Superior temporal gyrus (tissue), 1 donor: Measurements from ENCODE around the gene TBK1.
"Not testable (repeated sequence)": the region's sequence is repeated elsewhere in the genome, so short reads cannot be mapped to it uniquely, and the experiment has no call there.

Experiments
- DNase-seq: peaks from one replicate; pipeline ENCODE4 v3.0.0-alpha.2; 2016; ENCODE audit errors: extremely low spot score

Gene TBK1

DNA sequence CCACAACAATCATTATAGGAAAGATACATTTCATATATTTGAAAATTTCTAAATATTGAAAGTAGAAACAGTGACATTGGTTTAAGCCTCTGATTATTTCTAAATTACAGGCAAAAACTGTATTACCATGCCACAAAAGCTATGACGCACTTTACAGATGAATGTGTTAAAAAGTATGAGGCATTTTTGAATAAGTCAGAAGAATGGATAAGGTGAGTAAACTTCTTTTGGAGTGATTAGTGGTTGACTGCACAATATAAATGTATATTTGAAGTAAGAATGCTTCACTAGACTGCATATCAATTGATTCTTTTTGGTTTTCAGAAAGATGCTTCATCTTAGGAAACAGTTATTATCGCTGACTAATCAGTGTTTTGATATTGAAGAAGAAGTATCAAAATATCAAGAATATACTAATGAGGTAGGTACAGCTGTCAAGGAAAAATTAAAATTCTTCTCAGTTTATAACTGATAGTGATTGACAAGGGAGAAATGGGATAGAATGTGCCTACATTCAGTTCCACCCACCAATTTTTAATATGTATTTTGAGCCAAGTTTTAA lies 45.0 kb downstream of the TBK1 start:
- no peak for DNase-seq

DNA sequence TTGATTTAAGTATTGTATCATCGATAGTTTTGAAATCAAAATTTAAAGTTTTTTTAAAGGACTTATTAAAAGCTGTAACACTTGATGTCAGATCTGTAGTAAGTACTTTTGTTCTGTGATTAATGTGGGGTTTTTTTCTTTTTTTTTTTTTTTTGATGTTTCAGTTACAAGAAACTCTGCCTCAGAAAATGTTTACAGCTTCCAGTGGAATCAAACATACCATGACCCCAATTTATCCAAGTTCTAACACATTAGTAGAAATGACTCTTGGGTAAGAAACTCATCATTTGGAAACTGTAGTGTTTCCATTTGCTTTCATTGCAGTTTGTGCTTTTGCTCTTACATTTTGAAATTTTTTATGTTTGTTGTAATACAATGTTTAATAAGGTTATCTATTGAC lies 45.6 kb downstream of the TBK1 start:
- no peak for DNase-seq

- no peak for DNase-seq
Observed at GRCh38 chr12:64497903-64498302, 46.0 kb downstream of the TBK1 start.

DNA sequence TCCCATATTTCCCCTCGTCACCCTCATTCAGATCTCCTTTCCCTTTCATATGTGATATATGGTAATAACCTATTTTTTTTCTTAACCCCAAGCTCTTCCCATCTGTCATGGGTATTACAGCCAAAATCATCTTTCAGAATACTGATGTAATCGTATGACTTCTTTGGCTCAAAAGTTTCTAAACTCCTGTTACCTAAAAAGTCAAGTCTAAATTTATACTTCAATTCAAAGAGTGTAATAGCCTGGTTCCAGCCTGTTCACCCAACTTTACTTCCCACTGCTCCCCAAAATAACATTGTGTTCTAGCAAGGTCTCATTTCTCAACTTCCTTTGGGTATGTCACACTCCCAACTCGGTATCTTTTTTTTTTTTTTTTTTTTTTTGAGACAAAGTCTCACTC lies 48.5 kb downstream of the TBK1 start:
- DNase-seq, result no peak

DNA sequence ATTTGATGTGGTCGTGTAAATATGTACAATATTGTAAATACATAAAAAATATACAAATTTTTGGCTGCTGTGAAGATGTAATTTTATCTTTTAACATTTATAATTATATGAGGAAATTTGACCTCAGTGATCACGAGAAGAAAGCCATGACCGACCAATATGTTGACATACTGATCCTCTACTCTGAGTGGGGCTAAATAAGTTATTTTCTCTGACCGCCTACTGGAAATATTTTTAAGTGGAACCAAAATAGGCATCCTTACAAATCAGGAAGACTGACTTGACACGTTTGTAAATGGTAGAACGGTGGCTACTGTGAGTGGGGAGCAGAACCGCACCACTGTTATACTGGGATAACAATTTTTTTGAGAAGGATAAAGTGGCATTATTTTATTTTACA lies 49.6 kb downstream of the TBK1 start:
- DNase-seq, result no peak

GRCh38 chr12:64506955-64507354 lies 55.0 kb downstream of the TBK1 start:
- no peak for DNase-seq

DNA sequence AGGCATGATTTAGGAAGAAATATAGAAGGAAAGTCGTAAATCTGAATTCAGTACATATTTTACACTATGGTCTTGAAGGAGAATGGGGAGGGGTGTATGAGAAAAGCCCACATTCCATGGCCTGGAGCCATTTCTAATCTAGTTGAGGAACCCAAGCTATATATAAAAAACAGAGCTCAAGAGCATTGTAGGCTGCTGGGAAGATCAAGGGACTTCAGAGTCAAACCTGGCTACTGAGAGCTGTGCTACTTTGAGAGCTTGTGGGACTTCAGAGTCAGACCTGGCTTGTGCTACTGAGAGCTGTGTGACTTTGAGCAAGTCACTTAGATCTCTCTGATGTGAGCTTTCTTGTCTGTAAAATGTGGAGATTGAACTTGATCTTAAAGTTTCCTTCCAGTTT lies 58.7 kb downstream of the TBK1 start:
- DNase-seq, result no peak

DNA sequence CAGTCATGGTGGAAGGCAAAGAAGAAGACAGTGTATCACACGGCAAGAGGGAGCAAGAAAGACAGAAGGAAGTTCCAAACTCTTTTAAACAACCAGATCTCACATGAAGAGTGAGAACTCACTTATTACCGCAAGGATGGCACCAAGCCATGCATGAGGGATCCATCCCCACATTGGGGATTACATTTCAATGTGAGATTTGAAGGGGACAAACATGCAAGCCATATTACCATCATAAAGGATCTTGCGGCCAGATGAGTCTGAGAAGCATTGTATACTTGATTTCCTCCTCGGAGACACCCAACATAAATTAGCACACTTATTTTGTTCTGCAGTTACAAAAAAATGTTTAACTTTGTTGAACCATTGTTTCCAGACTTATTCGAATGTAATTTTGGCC lies 66.5 kb downstream of the TBK1 start:
- peak; percentile 3 for DNase-seq

DNA sequence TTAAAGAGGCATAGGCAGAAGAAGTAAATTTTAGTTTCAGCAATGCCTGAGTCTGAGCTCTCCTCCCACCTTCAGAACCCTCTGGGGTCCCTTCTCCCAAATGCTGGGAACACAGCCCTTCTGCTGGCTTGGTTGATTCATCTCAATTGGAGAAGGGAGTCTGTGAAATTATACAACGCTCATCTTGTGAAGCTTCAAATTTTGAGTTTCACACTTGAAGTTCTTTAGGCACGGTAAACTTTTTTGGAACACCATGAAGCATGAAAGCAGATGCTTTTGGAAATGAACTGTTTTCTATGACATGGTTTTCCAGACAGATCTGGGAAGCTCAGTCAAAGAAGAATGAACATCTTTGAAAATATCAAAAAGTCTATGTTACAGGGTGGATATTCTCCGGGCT lies 69.9 kb downstream of the TBK1 start:
- DNase-seq, result peak; percentile 64

GRCh38 chr12:64522316-64522715 lies 70.4 kb downstream of the TBK1 start:
- DNase-seq, result no peak

- DNase-seq, result no peak
Observed at GRCh38 chr12:64522807-64523206, 70.9 kb downstream of the TBK1 start.

- DNase-seq, result peak; percentile 4
Observed at GRCh38 chr12:64523565-64524444, 71.9 kb downstream of the TBK1 start.

- DNase-seq, result peak; percentile 59
Observed at GRCh38 chr12:64525461-64526160, 73.7 kb downstream of the TBK1 start.

GRCh38 chr12:64526859-64527258 lies 74.9 kb downstream of the TBK1 start:
- DNase-seq, result peak; percentile 9

DNA sequence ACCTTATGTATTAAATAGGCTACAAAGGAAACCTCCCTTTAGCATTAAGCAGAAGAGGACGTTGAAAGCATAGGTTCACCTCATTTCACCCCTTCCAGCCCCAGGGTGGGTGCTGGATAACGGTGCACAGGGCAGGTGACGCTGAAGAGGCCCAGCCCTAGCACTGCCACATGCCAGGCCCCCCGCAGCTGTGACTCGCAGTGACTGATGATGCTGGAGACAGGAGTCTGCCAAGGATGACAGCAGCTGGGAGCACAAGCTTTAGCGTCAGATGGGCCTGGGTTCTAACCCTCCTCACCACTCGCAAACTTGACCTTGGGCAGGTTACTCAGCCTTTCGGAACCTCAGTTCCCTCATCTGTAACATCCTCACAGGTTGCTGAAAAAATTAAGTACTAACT lies 76.7 kb downstream of the TBK1 start:
- DNase-seq, result no peak

DNA sequence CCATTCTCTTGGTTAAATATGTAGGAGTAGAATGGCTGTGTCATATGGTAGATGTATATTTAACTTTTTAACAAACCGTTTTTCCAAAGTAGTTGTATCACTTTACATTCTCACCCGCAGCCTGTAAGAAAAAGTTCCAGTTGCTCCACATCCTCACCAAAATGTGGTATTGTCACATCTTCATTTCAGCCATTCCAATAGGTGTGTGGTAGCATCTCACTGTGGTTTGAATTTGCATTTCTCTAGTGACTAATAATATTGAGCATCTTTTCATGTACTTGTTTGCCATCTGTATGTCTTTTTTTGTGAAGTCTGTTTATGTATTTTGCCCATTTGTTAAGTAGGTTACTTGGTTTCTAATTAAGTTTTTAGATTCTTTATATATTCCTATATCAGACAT lies 78.6 kb downstream of the TBK1 start:
- DNase-seq, result peak; percentile 8

GRCh38 chr12:64531665-64532334 lies 79.9 kb downstream of the TBK1 start:
- no peak for DNase-seq

GRCh38 chr12:64532734-64533351 lies 80.9 kb downstream of the TBK1 start:
- no peak for DNase-seq

GRCh38 chr12:64534672-64535199 lies 82.8 kb downstream of the TBK1 start:
- DNase-seq, result no peak

DNA sequence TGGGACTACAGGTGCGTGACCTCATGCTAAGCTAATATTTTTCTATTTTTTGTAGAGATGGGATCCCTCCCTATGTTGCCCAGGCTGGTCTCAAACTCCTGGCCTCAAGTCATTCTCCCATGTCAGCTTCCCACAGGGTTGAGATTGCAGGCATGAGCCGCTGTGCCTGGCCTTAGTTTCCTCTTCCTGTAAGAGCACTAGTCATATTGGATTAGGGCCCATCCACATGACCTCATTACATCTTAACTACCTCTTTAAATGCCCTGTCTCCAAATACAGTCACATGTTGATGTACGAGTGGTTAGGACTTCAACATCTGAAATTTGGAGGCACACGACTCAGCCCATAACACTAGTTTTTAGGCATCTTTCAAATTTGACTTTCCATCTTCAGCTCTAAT lies 86.2 kb downstream of the TBK1 start:
- DNase-seq, result no peak

GRCh38 chr12:64542409-64543047 lies 90.6 kb downstream of the TBK1 start:
- DNase-seq, result not testable (repeated sequence)
